Upper lobe of right lung (tissue), 1 donor: ENCODE data around the gene PPP1R11. TPM values are rescaled to one million over a fixed set of nuclear protein-coding genes. Genes with fewer than 3 reads are reported as not detected.

Source experiments
- ATAC-seq: fragments of 200-7000 bp; cut with Tn5 transposase; one replicate; pipeline ENCODE4 v1.9.1; 2020; ENCODE audit warnings: mild to moderate bottlenecking, moderate library complexity
- DNase-seq: peaks from one replicate; pipeline ENCODE4 v3.0.0-alpha.2; 2020
- H3K27ac ChIP-seq: fragments of 200-600 bp; one replicate; pipeline ENCODE4 v1.8.0; 2022
- H3K27me3 ChIP-seq: fragments of 200-600 bp; one replicate; pipeline ENCODE4 v1.8.0; 2022; ENCODE audit warnings: mild to moderate bottlenecking
- H3K36me3 ChIP-seq: fragments of 200-600 bp; one replicate; pipeline ENCODE4 v1.8.0; 2022
- H3K4me1 ChIP-seq: fragments of 200-600 bp; one replicate; pipeline ENCODE4 v1.8.0; 2022
- H3K4me3 ChIP-seq: fragments of 200-600 bp; one replicate; pipeline ENCODE4 v1.8.0; 2022; ENCODE audit warnings: mild to moderate bottlenecking
- H3K9me3 ChIP-seq: fragments of 200-600 bp; one replicate; pipeline ENCODE4 v1.8.0; 2022
- CTCF ChIP-seq: fragments of 200-600 bp; IDR thresholded peaks from one replicate; pipeline ENCODE4 v1.8.0; 2022; ENCODE audit warnings: antibody characterized with exemption
- intact Hi-C: fragments of 100-400 bp; cut with DNase I; formaldehyde crosslinking; loops from one replicate; pipeline ENCODE4 v1.11.0; 2022
- total RNA-seq: library from RNA; stranded (reverse); fragmentation: NEBNext Ultra II Directional; extraction: Animal tissue kit (Norgen Biotek cat#: 25700); gene quantifications from one replicate; pipeline ENCODE4 v1.2.1, GENCODE V29; 2021
- donor health status: DM: no; HTN: yes; CAD: no; lungs with severe emphysema.

Gene PPP1R11
- total RNA-seq, 1 donor from 2014 or later, result 62.6 TPM

DNA sequence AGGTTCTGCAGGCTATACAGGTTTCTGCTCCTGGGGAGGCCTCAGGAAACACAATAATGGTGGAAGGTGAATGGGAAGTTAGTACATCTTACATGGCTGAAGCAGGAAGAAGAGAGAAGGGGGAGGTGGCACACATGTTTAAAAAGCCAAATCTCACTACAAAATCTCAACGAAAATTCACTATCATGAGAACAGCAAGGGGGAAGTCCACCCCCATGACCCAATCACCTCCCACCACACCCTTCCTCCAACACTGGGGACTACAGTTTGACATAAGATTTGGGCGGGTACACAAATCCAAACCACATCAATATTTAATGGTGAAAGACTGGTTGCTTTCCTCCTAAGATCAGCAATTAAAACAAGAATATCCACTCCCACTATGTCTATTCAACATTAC, 19.8 kb upstream of the PPP1R11 start:
- H3K9me3 ChIP-seq, result no peaks in the 10 kb centered on the region
- TF ChIP-seq CTCF, result no peak
- no peak overlapping the region for H3K27ac ChIP-seq
- no peaks in the 10 kb centered on the region for H3K27me3 ChIP-seq
- intact Hi-C loops, result no loop called here
- no peaks in the 10 kb centered on the region for H3K4me1 ChIP-seq
- no peaks in the 10 kb centered on the region for H3K36me3 ChIP-seq
- DNase-seq (no peak), ATAC-seq (peak; percentile 69)
- no peak overlapping the region for H3K4me3 ChIP-seq

- ATAC-seq (no peak), DNase-seq (no peak)
- no peak for TF ChIP-seq CTCF
- H3K9me3 ChIP-seq, result no peaks in the 10 kb centered on the region
- H3K27ac ChIP-seq, result no peak overlapping the region
- no peaks in the 10 kb centered on the region for H3K4me1 ChIP-seq
- no peaks in the 10 kb centered on the region for H3K27me3 ChIP-seq
- H3K36me3 ChIP-seq, result peaks cover 24% of the 10 kb centered on the region
- intact Hi-C loops, result no loop called here
- no peak overlapping the region for H3K4me3 ChIP-seq
Observed at GRCh38 chr6:30053682-30054081, 13.3 kb upstream of the PPP1R11 start.

DNA sequence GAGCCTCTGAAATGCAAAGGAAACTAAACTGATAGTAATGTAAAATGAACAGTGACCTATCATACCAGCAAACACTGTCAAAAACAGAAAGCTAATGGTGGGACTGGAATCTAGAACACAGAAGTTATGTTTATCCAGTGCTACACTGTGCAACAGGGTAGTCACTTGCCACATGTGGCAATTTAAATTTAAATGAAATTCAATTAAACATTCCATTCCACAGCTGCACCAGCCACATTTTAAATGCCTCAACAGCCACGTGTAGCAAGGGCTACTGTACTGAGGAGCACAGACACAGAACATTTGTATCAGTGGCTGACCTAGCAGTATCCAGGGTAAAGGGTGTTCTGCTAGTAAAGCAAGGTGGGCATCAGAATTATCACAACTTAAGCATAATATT, 11.5 kb upstream of the PPP1R11 start:
- Histone ChIP-seq H3K4me1 (peaks cover 8% of the 10 kb centered on the region), H3K9me3 (no peaks in the 10 kb centered on the region), H3K36me3 (peaks cover 24% of the 10 kb centered on the region), H3K27me3 (no peaks in the 10 kb centered on the region), H3K27ac (no peak overlapping the region), H3K4me3 (no peak overlapping the region)
- no peak for TF ChIP-seq CTCF
- intact Hi-C loops, result no loop called here
- no peak for DNase-seq
- ATAC-seq, result no peak

- DNase-seq (peak; percentile 79), ATAC-seq (peak; percentile 54)
- Histone ChIP-seq H3K36me3 (peaks cover 21% of the 10 kb centered on the region), H3K27me3 (no peaks in the 10 kb centered on the region), H3K9me3 (no peaks in the 10 kb centered on the region), H3K4me3 (peak overlapping the region; percentile 78), H3K4me1 (peaks cover 19% of the 10 kb centered on the region), H3K27ac (peak overlapping the region; percentile 90)
- TF ChIP-seq CTCF, result no peak
- intact Hi-C loops, result no loop called here
Observed at GRCh38 chr6:30060606-30061091, 6.3 kb upstream of the PPP1R11 start.

- Histone ChIP-seq H3K27me3 (no peaks in the 10 kb centered on the region), H3K9me3 (no peaks in the 10 kb centered on the region), H3K27ac (peak within 1 kb of the TSS; percentile 90), H3K4me3 (peak within 1 kb of the TSS; percentile 78), H3K4me1 (peaks cover 25% of the 10 kb centered on the region), H3K36me3 (peaks cover 20% of the 10 kb centered on the region)
- ATAC-seq (peak; percentile 98), DNase-seq (peak; percentile 95)
- no peak for TF ChIP-seq CTCF
- intact Hi-C loops, result no loop called here
Observed at GRCh38 chr6:30061092-30061857, 5.7 kb upstream of the PPP1R11 start, which contains the start of gene POLR1H. Gene POLR1H, plus strand, starts transcription at chr6:30061265. Its CDS starts 260 bp downstream, at chr6:30061525.
